ENCODE measurements around the gene PITX1.

PITX1 gene

DNA sequence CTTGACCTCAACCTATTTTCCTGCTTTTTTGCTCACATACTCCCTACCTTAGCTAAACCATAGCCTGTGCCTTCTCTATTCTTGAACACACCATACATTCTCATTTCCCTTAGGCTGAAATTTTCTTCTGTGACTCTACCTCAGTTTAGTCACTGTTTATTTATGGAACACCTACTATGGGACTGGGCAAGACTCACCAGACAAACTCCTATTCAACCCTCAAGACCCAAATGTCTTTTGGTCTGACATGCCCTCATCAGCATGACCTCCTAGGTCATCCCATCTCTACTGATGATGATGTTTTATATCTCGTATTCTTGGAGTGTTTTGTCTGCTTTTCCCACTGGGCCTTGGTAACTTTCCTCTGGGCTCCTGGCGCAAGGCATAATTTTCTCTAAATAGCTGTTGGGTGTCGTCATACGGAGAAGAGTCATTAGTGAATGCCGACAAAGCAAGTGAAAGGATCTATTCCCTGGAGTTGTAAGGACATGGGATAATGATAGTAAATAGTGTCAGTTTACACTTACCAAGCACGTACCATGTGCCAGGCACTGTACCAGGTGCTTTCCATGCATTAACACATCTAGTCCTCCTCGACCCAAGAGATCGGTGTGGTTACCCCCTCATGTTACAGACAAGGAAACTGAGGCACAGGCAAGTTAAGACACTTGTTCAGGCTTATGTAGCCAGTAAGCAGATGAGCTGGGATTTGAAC lies 22.4 kb upstream of the PITX1 start:
- DNase-seq (ENCODE audit: low read depth): no peak
- TF ChIP-seq, protein P1, sequence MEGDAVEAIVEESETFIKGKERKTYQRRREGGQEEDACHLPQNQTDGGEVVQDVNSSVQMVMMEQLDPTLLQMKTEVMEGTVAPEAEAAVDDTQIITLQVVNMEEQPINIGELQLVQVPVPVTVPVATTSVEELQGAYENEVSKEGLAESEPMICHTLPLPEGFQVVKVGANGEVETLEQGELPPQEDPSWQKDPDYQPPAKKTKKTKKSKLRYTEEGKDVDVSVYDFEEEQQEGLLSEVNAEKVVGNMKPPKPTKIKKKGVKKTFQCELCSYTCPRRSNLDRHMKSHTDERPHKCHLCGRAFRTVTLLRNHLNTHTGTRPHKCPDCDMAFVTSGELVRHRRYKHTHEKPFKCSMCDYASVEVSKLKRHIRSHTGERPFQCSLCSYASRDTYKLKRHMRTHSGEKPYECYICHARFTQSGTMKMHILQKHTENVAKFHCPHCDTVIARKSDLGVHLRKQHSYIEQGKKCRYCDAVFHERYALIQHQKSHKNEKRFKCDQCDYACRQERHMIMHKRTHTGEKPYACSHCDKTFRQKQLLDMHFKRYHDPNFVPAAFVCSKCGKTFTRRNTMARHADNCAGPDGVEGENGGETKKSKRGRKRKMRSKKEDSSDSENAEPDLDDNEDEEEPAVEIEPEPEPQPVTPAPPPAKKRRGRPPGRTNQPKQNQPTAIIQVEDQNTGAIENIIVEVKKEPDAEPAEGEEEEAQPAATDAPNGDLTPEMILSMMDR (conservative IDR thresholded peaks at IDR 0.05; ENCODE audit: low read depth, low read length): no peak
- H3K4me3 ChIP-seq (ENCODE audit: low read length): no peak overlapping the region

DNA sequence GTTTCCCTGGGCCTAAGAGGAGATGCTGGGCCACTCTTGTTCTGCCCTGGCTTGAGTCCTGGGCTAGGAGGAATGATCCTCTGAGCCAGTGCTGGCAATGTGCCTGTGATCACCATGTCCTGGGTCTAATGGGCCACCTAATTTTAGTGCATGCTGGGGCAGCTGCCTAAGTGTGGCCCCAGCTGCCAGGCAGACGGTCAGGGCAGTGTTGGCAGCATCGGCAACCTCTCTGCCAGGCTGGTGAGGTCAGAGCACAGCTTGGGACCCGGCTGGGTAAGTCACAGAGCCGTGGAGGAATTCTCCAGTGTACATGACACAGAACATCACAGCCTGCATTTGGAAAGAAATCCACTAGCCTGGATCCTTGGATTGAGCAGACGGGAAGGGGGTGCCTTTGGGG lies 21.4 kb upstream of the PITX1 start:
- no peak for DNase-seq (ENCODE audit: low read depth)
- no peak overlapping the region for H3K4me3 ChIP-seq (ENCODE audit: low read length)
- TF ChIP-seq, protein P1 (conservative IDR thresholded peaks at IDR 0.05; ENCODE audit: low read depth, low read length): no peak

DNA sequence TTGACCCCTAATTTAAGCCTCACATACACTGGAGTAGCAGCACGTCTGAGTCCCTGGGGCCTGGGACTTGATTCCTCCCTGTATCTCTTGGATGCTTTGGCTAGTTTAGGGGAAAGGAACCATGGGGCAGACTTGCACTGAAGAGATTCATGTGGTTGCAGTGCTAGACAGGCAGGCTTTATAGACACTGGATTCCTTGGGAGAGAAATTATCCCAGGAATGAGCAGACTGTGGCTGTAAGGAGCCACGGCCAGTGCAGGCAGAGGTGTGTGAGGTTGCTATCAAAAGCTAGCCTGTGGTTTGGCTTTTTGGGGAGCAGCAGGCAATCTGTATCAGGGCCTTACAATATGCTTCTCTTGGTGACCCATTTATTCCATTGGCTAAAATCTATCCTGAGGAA lies 20.5 kb upstream of the PITX1 start:
- TF ChIP-seq, protein P1 (conservative IDR thresholded peaks at IDR 0.05; ENCODE audit: low read depth, low read length): no peak
- DNase-seq (ENCODE audit: low read depth): no peak
- no peak overlapping the region for H3K4me3 ChIP-seq (ENCODE audit: low read length)

DNA sequence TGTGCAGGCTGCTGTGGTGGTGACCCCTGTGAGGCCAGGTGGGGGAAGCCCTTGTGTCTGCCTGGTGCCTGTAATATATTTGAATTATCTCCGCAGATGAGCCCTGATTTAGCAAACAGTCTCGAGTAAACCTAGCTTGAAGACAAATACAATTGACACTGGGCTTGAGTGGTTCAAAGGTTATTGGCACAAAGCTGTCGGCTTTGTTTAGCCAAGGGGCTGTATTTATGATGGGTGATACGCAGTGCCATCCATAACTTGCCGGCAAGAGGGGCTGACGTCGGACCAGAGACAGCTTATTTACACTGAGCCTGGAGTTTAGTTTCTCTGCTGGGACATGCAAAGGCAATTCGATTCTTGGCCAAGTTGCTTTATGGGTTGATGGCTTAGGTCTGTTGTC lies 20.0 kb upstream of the PITX1 start:
- TF ChIP-seq, protein P1 (conservative IDR thresholded peaks at IDR 0.05; ENCODE audit: low read depth, low read length): no peak

DNA sequence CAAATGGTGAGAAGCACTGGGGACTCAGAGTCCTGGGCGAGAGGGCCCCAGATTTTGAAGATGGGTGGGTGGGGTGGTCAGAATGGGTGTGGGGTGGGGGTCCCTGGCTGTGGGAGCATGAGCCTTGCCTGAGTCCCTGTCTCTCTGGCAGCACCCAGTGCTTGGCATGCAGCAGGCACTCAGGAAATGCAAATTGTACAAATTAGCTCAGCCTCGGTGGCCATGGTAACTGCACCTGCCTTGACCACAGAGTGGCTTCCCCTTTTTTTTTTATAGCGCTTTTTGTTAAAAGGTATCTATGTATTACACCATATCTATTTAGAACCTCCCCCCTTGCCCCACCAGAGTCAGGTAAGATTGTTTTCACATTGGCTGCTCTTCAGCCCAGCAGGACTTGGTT lies 19.2 kb upstream of the PITX1 start:
- TF ChIP-seq, protein P1 (conservative IDR thresholded peaks at IDR 0.05; ENCODE audit: low read depth, low read length): no peak
- no peak overlapping the region for H3K4me3 ChIP-seq (ENCODE audit: low read length)
- DNase-seq (ENCODE audit: low read depth): no peak

More for the DNA sequence above, 20.0 kb upstream of the PITX1 start:
- no peak for DNase-seq (ENCODE audit: low read depth)
- no peak overlapping the region for H3K4me3 ChIP-seq (ENCODE audit: low read length)

DNA sequence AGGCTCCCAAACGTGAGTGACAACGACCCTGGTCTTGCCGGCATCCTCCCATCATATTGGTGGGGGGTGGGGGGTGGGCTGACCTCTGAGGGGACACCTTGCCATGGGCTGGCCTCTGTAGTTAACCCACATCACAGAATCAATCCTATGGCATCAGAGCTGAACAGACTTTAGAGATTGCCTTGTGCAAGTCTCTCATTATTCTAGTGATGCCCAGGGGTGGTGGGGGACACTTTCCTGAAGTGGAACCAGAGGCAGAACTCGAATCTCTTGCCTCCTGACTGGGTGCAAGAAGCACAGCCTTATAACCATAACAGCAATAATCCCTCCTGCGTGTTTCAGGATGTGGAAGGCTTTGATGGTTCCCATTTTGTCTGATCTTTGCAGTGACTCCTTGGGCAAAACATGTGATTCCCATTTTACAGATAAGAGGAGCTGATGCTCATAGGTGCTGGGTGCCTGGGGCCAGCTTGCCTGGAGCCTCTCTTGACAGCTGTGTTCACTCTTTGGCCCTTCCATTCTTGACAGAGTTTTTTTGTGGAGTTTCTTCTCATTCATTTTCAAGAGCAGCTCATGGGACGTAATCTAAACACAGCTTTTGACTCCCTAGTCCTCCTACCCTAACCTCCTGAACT lies 18.6 kb upstream of the PITX1 start:
- TF ChIP-seq, protein P1 (conservative IDR thresholded peaks at IDR 0.05; ENCODE audit: low read depth, low read length): no peak
- DNase-seq (ENCODE audit: low read depth): no peak
- no peak overlapping the region for H3K4me3 ChIP-seq (ENCODE audit: low read length)

DNA sequence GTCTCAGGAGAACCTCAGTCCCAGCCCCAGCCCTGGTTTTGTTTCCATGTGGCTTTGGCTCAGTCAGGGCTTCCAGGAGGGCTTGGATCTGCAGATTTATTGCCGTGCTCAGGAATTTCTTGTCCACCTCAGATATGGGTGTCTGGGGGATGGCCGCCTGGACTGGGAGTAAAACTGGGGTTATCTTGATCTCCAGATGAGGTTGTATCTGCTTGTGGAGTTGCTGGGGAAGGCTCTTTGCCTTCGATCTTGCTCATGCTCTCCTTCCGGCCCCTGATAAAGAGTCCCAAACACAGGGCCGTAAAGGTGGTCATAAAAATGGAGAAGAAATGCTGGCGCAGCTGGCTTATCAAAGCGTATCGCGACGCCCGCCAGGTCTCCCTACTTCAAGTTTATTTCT lies 17.8 kb upstream of the PITX1 start:
- DNase-seq (ENCODE audit: low read depth): no peak
- TF ChIP-seq, protein P1 (conservative IDR thresholded peaks at IDR 0.05; ENCODE audit: low read depth, low read length): no peak
- H3K4me3 ChIP-seq (ENCODE audit: low read length): no peak overlapping the region
